Adrenal gland (tissue), 5 donors: Measurements from ENCODE around the gene HIVEP3.

Experiments used
- POLR2A ChIP-seq, 2 donors: fragments of 450-650 bp; IDR thresholded peaks; one replicate each; pipeline ENCODE4 v1.6.1; 2017; ENCODE audit warnings: antibody characterized with exemption in 2 of 2, mild to moderate bottlenecking in 2 of 2, moderate library complexity in 1 of 2
- TF ChIP-seq, protein P1 (sequence below), 6 experiments: fragments of 450-650 bp in 4 of 6; fragments of 200-600 bp in 2 of 6; sonication (generic) in 1 of 6; IDR thresholded peaks; 1 replicate in 5 of 6; 2 replicates in 1 of 6; pipeline versions ENCODE4 v1.5.1 to v1.8.0; 2016 to 2021; ENCODE audit warnings: antibody characterized with exemption in 6 of 6, mild to moderate bottlenecking in 2 of 6, moderate library complexity in 1 of 6
- donor health status: DM: no; HTN: no; CAD: no.

DNA sequence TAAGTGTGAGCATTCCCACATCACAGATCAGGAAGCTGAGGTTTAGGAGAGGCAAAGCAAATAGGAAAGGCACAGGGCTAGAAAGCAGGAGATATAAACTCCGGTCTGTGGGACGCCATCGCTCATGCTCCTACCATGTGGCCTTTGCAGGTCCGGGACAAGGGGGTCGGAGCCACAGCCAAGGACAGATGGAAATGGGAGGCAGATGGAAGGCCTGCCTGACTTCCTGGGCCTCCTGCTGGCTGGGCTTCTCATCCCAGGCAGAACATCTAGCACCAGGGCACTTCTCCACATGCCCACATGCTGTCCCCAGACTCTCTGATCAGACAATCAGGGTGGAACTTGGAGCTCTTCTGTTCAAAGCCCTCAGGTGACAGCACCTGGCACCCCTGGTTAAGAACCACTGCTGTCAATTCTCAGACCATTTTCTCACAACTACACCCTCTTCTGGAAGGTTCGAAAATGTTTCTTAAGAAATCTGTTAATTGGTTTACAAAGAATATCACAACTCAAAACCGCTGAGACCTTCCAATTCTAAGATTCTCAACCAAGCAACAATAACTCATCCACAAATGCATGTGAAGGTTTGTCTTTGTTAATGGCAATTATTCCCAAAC is 260.9 kb downstream of the HIVEP3 start:
- TF ChIP-seq, protein P1, sequence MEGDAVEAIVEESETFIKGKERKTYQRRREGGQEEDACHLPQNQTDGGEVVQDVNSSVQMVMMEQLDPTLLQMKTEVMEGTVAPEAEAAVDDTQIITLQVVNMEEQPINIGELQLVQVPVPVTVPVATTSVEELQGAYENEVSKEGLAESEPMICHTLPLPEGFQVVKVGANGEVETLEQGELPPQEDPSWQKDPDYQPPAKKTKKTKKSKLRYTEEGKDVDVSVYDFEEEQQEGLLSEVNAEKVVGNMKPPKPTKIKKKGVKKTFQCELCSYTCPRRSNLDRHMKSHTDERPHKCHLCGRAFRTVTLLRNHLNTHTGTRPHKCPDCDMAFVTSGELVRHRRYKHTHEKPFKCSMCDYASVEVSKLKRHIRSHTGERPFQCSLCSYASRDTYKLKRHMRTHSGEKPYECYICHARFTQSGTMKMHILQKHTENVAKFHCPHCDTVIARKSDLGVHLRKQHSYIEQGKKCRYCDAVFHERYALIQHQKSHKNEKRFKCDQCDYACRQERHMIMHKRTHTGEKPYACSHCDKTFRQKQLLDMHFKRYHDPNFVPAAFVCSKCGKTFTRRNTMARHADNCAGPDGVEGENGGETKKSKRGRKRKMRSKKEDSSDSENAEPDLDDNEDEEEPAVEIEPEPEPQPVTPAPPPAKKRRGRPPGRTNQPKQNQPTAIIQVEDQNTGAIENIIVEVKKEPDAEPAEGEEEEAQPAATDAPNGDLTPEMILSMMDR (IDR thresholded peaks at IDR 0.05) = no peak
- no peak for TF ChIP-seq POLR2A (IDR thresholded peaks at IDR 0.05)
